WERI-Rb-1 (cell line): ENCODE data around the gene PLA2R1.

Experiments used
- DNase-seq: peaks from one replicate; pipeline ENCODE4 v3.0.0-alpha.2; 2020
- H3K27ac ChIP-seq: fragments of 250-450 bp; sonication (Bioruptor Pico); 2 replicates; pipeline ENCODE4 v1.5.1; 2020; ENCODE audit warnings: mild to moderate bottlenecking, moderate library complexity
- H3K27me3 ChIP-seq: fragments of 250-450 bp; sonication (Bioruptor Pico); 2 replicates; pipeline ENCODE4 v1.5.1; 2021; ENCODE audit warnings: mild to moderate bottlenecking, low read depth, moderate library complexity; ENCODE audit not compliant: insufficient read depth, severe bottlenecking
- H3K36me3 ChIP-seq: fragments of 250-450 bp; sonication (Bioruptor Pico); 2 replicates; pipeline ENCODE4 v1.5.1; 2020; ENCODE audit warnings: mild to moderate bottlenecking, moderate library complexity
- H3K4me3 ChIP-seq: 2 replicates; pipeline ENCODE4 v1.5.1; 2011; ENCODE audit warnings: low read depth, mild to moderate bottlenecking, control low read depth, low read length
- H3K9me3 ChIP-seq: fragments of 250-450 bp; sonication (Bioruptor Pico); 2 replicates; pipeline ENCODE4 v1.5.1; 2021; ENCODE audit warnings: mild to moderate bottlenecking, moderate library complexity; ENCODE audit not compliant: severe bottlenecking
- CTCF ChIP-seq: IDR thresholded peaks from 2 replicates; pipeline ENCODE4 v1.5.1; 2011; ENCODE audit warnings: low read depth, mild to moderate bottlenecking, control low read depth, inconsistent platforms, low read length

The PLA2R1 gene

DNA sequence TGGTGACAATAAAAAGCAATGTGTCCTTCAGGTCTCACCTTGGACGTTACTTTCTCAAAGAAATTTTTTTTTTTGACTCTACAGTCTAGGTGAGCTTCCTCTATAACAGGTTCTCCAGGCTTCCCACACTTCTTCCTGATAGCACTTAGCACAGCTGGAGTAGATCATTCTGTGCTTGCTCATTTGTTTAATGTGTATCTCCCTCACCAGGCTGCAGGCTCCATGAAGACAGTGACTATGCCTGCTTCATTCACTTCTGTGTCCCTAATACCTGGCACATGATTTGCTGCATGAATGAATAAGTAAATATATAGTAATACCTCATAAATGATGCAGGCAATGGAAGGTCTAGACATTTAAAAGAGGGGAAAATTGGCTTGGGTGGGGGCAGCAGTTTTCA lies 154.5 kb downstream of the PLA2R1 start:
- Histone ChIP-seq H3K27ac (no peak overlapping the region), H3K9me3 (no peaks in the 10 kb centered on the region), H3K36me3 (no peaks in the 10 kb centered on the region), H3K4me3 (no peak overlapping the region), H3K27me3 (no peaks in the 10 kb centered on the region)
- DNase-seq = no peak
- TF ChIP-seq CTCF = no peak

GRCh38 chr2:159905926-159906714 lies 156.3 kb downstream of the PLA2R1 start:
- H3K27ac ChIP-seq = no peak overlapping the region
- TF ChIP-seq CTCF = no peak
- no peak for DNase-seq
- H3K4me3 ChIP-seq = no peak overlapping the region
- H3K27me3 ChIP-seq = no peaks in the 10 kb centered on the region
- no peaks in the 10 kb centered on the region for H3K36me3 ChIP-seq
- no peaks in the 10 kb centered on the region for H3K9me3 ChIP-seq

DNA sequence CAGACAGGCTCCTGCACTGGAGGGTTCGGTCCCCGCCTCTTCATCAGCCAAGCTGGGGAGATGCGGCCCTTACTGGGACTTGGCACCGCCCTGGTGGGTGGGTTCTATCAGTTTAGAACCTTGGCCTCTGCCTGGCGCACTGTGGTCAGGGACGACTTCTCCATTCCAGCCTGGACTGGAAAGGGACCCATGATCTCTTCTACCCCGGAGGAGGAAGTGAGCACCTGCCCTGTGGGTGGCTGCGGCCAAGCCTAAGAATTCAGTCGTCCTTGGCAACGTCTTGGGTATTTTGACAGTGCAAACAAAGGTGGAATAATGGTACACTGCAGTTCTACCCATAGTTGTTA lies 157.5 kb downstream of the PLA2R1 start:
- DNase-seq = no peak
- H3K9me3 ChIP-seq = no peaks in the 10 kb centered on the region
- H3K4me3 ChIP-seq = no peak overlapping the region
- no peak overlapping the region for H3K27ac ChIP-seq
- no peak for TF ChIP-seq CTCF
- H3K36me3 ChIP-seq = no peaks in the 10 kb centered on the region
- no peaks in the 10 kb centered on the region for H3K27me3 ChIP-seq

- Histone ChIP-seq H3K9me3 (no peaks in the 10 kb centered on the region), H3K27me3 (no peaks in the 10 kb centered on the region), H3K27ac (no peak within 1 kb of the TSS), H3K4me3 (no peak within 1 kb of the TSS), H3K36me3 (no peaks in the 10 kb centered on the region)
- TF ChIP-seq CTCF = no peak
- DNase-seq = no peak
These were observed 158.1 kb downstream of the PLA2R1 start, which contains the start of gene LY75 for GRCh38 chr2:159904127-159904958. Gene LY75, minus strand, starts transcription at chr2:159904756.

DNA sequence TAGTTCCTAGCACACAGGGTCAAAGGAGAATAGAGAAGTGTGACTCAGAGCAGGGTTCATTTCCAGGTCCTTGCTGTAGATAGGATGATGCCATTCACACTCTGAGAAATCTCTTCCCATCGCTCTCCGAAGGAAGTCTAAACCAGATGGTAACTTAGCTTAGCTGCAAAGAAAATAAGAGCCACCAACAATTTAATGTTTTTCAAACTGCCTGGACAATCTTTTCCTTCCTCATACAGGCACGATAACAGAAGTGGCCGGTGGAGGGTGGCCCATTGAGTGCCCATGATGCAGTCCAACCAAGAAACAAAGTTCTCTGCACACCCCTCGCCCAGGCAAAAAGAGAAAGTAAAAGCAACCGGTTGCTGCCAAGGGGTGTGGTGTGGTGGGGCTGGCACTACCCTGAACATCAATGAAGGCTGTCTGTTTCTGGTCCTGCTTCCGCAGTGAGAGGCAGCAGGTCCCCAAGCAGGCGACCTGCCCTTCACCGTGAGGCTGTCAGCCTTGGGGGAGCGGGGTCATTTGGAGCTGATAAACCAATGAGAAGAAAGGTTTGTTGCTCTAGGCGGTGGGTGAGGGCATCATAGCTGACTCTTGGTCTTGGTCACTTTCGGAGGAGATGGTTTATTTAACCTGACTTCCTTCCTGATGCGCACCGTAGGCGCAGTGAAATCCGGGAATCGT lies 158.8 kb downstream of the PLA2R1 start:
- Histone ChIP-seq H3K36me3 (no peaks in the 10 kb centered on the region), H3K4me3 (no peak overlapping the region), H3K27ac (no peak overlapping the region), H3K27me3 (no peaks in the 10 kb centered on the region), H3K9me3 (no peaks in the 10 kb centered on the region)
- no peak for TF ChIP-seq CTCF
- DNase-seq = no peak
